Measurements from ENCODE around the gene ERICH4. TPM values are rescaled to one million over a fixed set of nuclear protein-coding genes. Genes with fewer than 3 reads are reported as not detected.

Gene ERICH4
- total and polyA plus RNA-seq, 9 of the 15 experiments (the other 6 are each of a cell fraction or from before 2014, with no cell fraction given), result not detected

GRCh38 chr19:41431426-41432386, 11.2 kb upstream of the ERICH4 start (continued):
- TF ChIP-seq REST (IDR thresholded peaks at IDR 0.05; ENCODE audit: borderline replicate concordance) (peak; percentile 29; the same call in 1 of the 2 replicates), REST (CRISPR knock-in tag; IDR thresholded peaks at IDR 0.05; ENCODE audit: low read depth) (no peak), PML (IDR thresholded peaks at IDR 0.05; ENCODE audit: low read length) (no peak), SMC3 (conservative IDR thresholded peaks at IDR 0.05; ENCODE audit: insufficient read depth, low read depth, low read length) (0 out of 2 replicates have a peak, but pooled peaks have one; percentile 24), MYC (IDR thresholded peaks at IDR 0.05; ENCODE audit: low read depth, low read length) (peak; percentile 54; the same call in 1 of the 2 replicates), MYC (CRISPR knock-in tag; IDR thresholded peaks at IDR 0.05; ENCODE audit: borderline replicate concordance, low read depth) (no peak), ZNF589 (CRISPR knock-in tag; IDR thresholded peaks at IDR 0.05; ENCODE audit: low read depth) (no peak), STAT5B (CRISPR knock-in tag; IDR thresholded peaks at IDR 0.05) (no peak), NFYB (IDR thresholded peaks at IDR 0.05; ENCODE audit: extremely low read depth, insufficient read length) (peak; percentile 23), ZNF561 (CRISPR knock-in tag; conservative IDR thresholded peaks at IDR 0.05) (no peak), ZNF583 (CRISPR knock-in tag; IDR thresholded peaks at IDR 0.05) (no peak), CHCHD3 (CRISPR knock-in tag; IDR thresholded peaks at IDR 0.05) (no peak), ZNF316 (IDR thresholded peaks at IDR 0.05) (no peak), PRDM10 (IDR thresholded peaks at IDR 0.05; ENCODE audit: partially characterized antibody) (no peak)
- TF ChIP-seq, protein P1, sequence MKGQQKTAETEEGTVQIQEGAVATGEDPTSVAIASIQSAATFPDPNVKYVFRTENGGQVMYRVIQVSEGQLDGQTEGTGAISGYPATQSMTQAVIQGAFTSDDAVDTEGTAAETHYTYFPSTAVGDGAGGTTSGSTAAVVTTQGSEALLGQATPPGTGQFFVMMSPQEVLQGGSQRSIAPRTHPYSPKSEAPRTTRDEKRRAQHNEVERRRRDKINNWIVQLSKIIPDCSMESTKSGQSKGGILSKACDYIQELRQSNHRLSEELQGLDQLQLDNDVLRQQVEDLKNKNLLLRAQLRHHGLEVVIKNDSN (CRISPR knock-in tag; IDR thresholded peaks at IDR 0.05), result peak; percentile 11; the same call in 1 of the 2 replicates
